ENCODE measurements around the gene BOLL.
"Not testable (repeated sequence)": the region's sequence is repeated elsewhere in the genome, so short reads cannot be mapped to it uniquely, and the experiment has no call there.

The BOLL gene, protein sequence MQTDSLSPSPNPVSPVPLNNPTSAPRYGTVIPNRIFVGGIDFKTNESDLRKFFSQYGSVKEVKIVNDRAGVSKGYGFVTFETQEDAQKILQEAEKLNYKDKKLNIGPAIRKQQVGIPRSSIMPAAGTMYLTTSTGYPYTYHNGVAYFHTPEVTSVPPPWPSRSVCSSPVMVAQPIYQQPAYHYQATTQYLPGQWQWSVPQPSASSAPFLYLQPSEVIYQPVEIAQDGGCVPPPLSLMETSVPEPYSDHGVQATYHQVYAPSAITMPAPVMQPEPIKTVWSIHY

GRCh38 chr2:197784956-197785941, at the start of gene BOLL:
BOLL (minus strand) TSS chr2:197785319; CDS start chr2:197781850, 3,469 bp downstream.
- no peak for DNase-seq (ENCODE audit: low spot score)

- not testable (repeated sequence) for DNase-seq (ENCODE audit: low spot score)
Measured at GRCh38 chr2:197834771-197835170, 49.7 kb upstream of the BOLL start.

DNA sequence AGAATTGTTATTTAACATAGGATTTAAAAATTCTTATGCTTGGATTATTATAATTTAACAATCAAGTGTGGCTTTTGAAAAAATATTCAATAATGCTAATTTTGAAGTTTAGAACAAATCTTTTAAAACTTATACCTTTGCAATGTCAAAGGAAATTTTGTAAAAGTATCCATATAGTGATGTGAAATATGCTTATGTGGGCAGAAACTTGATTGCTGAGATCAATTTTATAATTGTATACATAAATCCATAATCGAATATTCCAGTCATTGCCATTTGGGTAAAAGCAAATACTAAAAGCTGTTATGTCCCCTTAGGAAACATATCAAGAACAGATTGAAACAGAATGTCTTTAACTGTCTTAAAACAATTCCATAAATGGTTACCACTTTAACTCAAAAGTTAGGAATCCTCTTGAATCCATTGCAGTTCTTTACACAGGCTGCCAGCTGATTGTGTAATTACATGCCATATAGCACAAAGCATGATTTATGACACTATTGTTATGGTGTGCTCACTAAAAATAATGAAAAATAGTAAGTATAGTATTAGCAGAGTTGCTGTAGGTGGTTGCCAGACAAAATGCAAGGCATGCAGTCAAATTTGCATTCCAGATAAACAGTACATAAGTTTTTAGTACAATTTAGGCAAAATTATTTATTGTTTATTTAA, 43.5 kb upstream of the BOLL start:
- peak; percentile 25 for DNase-seq (ENCODE audit: low spot score)

- peak; percentile 27 for DNase-seq (ENCODE audit: low spot score)
Measured at GRCh38 chr2:197827618-197828017, 42.5 kb upstream of the BOLL start.

GRCh38 chr2:197822333-197822732, 37.2 kb upstream of the BOLL start:
- DNase-seq (ENCODE audit: low spot score), result no peak

DNA sequence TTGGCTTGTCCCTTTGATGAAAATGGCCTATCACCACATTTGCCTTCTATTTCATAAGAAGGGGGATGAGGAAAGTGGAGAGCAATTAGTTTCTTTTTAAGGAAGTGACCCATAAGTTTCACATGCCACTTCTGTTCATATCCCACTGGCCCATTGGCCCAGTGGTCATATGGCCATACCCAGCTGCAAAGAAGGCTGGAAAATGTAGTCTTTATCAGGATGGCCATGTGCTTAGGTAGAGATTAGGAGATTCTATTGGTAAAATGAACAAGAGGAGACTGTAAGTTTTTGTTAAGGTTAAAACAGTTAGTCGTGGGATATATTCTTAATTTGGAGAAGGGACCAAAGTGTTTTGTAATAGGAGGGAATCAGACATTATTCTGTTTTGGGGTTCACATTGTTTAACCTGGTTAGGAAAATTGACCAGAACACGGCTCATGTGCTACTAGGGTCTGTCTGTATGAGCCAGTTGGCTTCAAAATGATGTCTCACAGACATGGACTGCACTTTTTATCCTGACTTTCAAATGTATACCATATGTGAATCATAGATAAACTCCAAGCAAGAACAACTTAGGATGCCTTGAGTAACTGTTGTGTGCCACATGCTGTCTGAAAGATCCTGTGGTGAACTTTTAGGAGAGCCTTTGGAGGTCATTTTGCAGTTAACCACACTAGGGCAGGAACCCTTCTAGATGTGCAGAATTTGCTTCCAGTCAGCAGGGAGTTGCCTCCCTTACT, 36.6 kb upstream of the BOLL start:
- DNase-seq (ENCODE audit: low spot score), result no peak

DNA sequence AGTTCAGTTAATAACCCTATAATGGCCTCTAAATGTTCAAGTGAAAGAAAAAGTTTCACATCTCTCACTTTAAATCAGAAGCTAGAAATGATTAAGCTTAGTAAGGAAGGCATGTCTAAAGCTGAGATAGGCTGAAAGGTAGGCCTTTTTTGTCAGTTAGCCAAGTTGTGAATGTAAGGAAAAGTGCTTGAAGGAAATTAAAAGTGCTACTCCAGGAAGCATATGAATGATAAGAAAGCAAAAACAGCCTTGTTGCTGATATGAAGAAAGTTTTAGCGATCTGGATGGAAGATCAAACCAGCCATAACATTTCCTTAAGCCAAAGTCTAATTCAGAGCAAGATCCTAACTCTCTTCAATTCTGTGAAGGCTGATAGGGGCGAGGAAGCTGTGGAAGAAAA, 29.4 kb upstream of the BOLL start:
- DNase-seq (ENCODE audit: low spot score), result no peak

DNA sequence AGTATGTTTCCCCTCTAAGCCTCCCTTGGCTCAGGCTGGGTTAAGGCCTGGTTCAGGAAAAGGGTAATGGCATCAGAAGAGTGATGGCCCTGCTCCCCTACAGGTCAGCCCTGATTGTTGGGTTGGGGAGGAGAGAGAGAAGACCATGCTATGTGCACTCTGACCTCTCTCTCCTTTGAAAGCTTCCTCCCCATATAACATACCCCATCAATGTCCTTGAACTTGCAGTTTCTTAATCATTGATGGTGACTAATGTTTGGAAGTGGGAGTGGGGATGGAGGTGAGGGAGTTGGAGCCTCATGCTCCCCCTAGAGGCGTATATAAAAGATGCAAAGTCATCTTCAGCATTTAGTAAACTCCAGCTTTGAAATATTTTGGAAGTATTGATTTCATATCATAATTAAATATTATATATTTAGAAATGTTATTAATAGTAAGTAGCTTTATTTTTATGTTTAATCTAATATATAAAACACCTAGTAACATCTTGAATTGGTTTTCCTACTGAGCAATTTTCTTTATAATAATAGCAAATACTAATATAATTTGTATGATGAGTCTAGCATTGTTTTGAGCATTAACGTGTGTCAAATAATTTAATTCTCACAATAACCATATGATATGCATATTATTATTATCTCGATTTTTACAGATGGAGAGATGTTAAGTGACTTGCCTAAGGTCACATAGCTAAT, 28.1 kb upstream of the BOLL start:
- peak; percentile 42 for DNase-seq (ENCODE audit: low spot score)

- DNase-seq (ENCODE audit: low spot score), result no peak
Measured at GRCh38 chr2:197810491-197810890, 25.4 kb upstream of the BOLL start.

GRCh38 chr2:197810016-197810415, 24.9 kb upstream of the BOLL start:
- DNase-seq (ENCODE audit: low spot score), result no peak

DNA sequence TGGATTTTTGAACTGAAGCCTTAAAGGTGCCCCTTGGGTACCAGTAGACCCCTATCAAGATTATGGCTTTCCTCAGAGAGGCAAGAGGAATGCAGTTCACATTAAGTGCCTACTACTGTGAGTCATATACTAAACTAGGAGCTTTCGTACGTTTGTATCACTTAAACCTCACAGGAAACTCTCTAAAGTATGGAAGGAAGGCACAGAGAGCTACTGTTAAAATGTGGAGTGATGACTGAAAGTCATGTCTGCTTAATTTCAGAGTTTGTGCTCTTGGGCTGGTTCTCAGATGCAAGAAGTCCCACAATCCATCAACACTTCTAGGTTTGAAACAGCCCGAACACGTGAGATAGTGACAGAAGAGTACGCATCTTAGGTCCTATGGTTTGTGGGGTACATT, 23.9 kb upstream of the BOLL start:
- DNase-seq (ENCODE audit: low spot score), result no peak

DNA sequence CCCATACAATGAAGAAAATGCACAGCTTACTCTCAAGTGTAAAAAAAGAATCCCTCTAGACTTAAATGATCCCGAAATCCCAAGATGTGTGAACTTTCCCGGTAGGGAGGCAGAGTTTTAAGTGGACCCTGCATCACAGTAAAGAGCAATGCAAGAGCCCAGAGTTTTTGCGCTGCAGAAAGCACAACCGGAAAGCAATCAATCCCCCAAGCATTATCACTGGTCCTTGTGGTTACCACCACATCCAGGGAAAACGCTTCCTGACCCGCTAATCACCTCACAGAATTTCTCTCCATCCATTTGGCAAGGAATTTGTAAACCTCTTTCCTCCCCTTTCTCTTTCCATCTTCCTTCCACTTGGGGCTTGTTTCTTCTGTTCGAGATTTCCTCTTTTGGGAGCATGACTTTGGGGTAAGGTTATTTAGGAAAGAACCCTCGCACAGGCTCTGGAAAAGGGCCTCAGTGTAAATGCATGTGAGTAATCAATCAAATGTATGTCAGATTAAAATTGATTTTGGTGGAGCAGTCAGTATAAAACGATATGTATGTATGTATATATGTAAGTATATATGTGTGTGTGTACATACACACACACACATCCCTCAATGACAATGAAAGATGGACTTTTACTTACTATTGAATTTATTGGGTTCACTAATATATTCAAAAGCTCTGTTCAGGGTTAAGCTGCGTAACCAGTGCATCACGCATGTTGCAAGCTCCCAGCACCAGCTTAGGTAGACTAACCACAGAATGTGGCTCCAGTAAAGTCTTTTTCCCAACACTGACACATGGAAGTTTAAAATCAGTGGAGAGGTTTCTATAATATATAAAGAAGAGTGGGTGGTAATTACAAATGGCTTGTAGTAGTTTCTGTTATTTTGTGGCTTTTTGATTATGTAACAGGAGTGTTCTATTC, 20.9 kb upstream of the BOLL start:
- no peak for DNase-seq (ENCODE audit: low spot score)

DNA sequence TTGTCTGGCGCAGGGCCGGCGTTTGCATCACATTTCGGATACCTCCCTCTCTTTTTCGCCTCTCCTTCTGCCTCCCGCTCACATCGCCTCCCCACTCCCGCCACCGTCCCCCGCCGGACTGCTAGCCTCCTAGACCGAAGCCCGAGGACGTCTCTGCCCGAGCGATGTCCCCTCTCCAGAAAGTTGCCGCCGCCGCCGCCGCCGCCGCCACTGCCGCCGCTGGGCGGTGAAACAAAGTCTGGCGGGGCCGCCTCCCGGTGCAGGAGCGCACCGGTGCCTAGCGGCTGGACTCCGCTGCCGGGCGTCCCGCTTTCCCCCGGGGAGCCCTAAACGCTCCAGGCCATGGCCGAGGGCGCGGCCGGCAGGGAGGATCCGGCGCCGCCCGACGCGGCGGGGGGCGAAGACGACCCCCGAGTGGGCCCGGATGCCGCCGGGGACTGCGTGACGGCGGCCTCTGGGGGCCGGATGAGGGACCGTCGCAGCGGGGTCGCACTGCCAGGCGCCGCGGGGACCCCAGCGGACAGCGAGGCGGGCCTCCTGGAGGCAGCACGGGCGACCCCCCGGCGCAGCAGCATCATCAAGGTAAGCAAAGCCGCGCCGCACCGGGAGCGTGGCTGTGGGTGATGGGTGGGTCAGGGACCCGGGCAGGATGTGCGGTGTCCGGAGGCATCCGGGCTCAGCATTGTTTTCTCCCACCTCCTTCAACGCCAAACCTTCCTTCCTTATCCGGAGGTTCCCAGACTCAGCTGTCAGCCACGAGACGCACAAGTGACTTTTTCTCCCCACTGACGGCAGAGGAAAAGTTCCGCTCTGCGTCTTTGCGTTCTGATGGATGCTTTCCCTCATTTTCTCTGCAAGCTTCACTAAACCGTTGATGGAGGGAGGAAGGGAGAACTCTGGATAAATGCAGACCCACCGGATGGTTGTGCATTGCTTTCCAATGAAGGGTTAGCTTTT, 19.9 kb upstream of the BOLL start:
- DNase-seq (ENCODE audit: low spot score), result peak; percentile 50

GRCh38 chr2:197804049-197804757, 19.1 kb upstream of the BOLL start, which contains the start of gene PLCL1:
PLCL1 (plus strand) TSS chr2:197804593.
- peak; percentile 96 for DNase-seq (ENCODE audit: low spot score)

DNA sequence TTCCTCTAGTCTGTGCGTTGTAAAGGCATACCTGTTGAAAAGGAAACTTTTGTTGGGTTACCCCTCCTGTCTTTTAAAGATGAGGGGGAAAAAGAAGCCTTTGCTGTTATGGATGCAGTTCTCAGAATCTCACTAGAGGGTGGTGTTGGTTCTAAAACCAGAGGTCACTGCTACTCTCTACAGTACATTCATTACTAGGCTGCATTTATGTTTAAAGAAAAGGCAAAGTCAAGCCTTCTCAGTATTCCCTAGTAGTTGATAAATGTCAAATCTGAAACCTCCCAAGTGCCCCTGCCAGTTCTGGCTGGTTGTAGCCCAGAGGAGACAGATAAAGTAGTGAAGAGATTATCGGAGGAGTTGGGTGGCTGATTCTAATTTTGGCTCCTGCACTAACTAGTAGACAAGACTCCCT, 17.9 kb upstream of the BOLL start:
- DNase-seq (ENCODE audit: low spot score), result peak; percentile 70

- DNase-seq (ENCODE audit: low spot score), result no peak
Measured at GRCh38 chr2:197801033-197801432, 15.9 kb upstream of the BOLL start.

GRCh38 chr2:197800091-197800490, 15.0 kb upstream of the BOLL start:
- no peak for DNase-seq (ENCODE audit: low spot score)

DNA sequence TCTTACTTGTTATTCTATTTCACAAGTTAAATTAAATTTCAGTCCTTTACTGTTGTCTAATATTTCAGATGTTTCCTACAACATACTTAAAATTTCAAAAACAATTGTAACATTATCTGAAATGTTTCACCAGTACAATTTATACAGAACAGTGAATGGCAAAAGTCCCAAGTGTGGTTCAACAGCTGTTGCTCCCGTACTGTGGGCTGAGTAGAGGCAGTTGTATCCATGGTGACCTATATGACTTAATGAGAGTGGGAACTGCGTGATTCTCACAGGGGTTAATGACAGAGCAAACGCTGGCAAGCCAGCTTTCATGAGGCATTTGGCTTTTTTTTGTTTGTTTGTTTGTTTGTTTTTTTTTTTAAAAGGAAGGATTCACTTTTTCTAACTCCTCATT, 13.9 kb upstream of the BOLL start:
- DNase-seq (ENCODE audit: low spot score), result no peak
